GM12878 (cell line): ENCODE results near the gene AKT1. TPM values are rescaled to one million over a fixed set of nuclear protein-coding genes. Genes with fewer than 3 reads are reported as not detected.

Source experiments
- ATAC-seq: fragments of 200-7000 bp; cut with Tn5 transposase; 3 replicates; pipeline ENCODE4 v1.9.1; 2020; ENCODE audit warnings: mild to moderate bottlenecking, moderate library complexity
- BruUV-seq: library from RNA; stranded (reverse); fragments of 400-500 nt; replicated peaks from 2 replicates; lab custom pipeline; 2021; lab: Mats Ljungman, UMichigan
- CTCF ChIA-PET: fragments of 300-600 bp; sonication (Branson Sonifier 250); formaldehyde crosslinking; extraction: SDS; loops from one replicate; lab custom pipeline; 2021; ENCODE audit warnings: inconsistent platforms; lab: Yijun Ruan, JAX
- POLR2A ChIA-PET: fragments of 350-600 bp; formaldehyde crosslinking; extraction: SDS; loops from one replicate; lab custom pipeline; 2021; ENCODE audit warnings: inconsistent platforms; lab: Charles Lee
- RAD21 ChIA-PET: fragments of 300-600 bp; sonication (Branson Sonifier 250); formaldehyde crosslinking; loops from one replicate; lab custom pipeline; 2023; ENCODE audit warnings: antibody characterized with exemption; ENCODE audit not compliant: unreplicated experiment; lab: Charles Lee
- SMC1A ChIA-PET: fragments of 300-600 bp; sonication (Branson Sonifier 250); formaldehyde crosslinking; loops from one replicate; lab custom pipeline; 2023; ENCODE audit not compliant: unreplicated experiment, uncharacterized antibody; lab: Charles Lee
- DNase-seq: peaks from one replicate; pipeline ENCODE4 v3.0.0-alpha.2; 2011; ENCODE audit warnings: low read depth, low spot score
- FAIRE-seq: peaks from 3 replicates; lab custom pipeline; 2011; peaks lifted over from hg19 to GRCh38; lab: Jason Lieb, UNC
- H2AFZ ChIP-seq: 2 replicates; pipeline ENCODE4 v1.6.0; 2011; ENCODE audit warnings: low read depth, low read length, control low read depth; ENCODE audit not compliant: control insufficient read depth
- H3K27ac ChIP-seq: 2 replicates; pipeline ENCODE4 v1.5.1; 2011; ENCODE audit warnings: control low read depth; ENCODE audit not compliant: control insufficient read depth, insufficient read depth
- H3K27me3 ChIP-seq, 2 experiments: replicated peaks in 1 of 2; 2 replicates each; pipeline versions ENCODE4 v1.6.0 to v1.6.1; 2011; ENCODE audit warnings: low read length in 1 of 2; ENCODE audit not compliant: control insufficient read depth in 2 of 2, insufficient read depth in 2 of 2
- H3K36me3 ChIP-seq, 2 experiments: 2 replicates each; pipeline ENCODE4 v1.5.1; 2011; ENCODE audit warnings: low read length in 1 of 2; ENCODE audit not compliant: control insufficient read depth in 2 of 2, insufficient read depth in 2 of 2
- H3K4me1 ChIP-seq: 2 replicates; pipeline ENCODE4 v1.6.1; 2011; ENCODE audit warnings: mild to moderate bottlenecking, low read length, moderate library complexity, mixed read lengths; ENCODE audit not compliant: control insufficient read depth, insufficient read depth
- H3K4me2 ChIP-seq: 2 replicates; pipeline ENCODE4 v1.6.0; 2011; ENCODE audit warnings: control low read depth; ENCODE audit not compliant: control insufficient read depth, insufficient read depth
- H3K4me3 ChIP-seq: fragments of 200-600 bp; sonication (generic); 2 replicates; pipeline ENCODE4 v1.5.1; 2016
- H3K79me2 ChIP-seq: 2 replicates; pipeline ENCODE4 v1.6.0; 2011; ENCODE audit warnings: low read length; ENCODE audit not compliant: control insufficient read depth, insufficient read depth
- H3K9ac ChIP-seq: 2 replicates; pipeline ENCODE4 v1.8.0; 2011; ENCODE audit warnings: low read length, control low read depth, mixed read lengths; ENCODE audit not compliant: control insufficient read depth, insufficient read depth
- H3K9me3 ChIP-seq: replicated peaks from 3 replicates; pipeline ENCODE4 v1.5.1; 2011; ENCODE audit warnings: mild to moderate bottlenecking, low read length; ENCODE audit not compliant: control insufficient read depth, insufficient read depth
- H4K20me1 ChIP-seq: 2 replicates; pipeline ENCODE4 v1.6.0; 2011; ENCODE audit not compliant: control insufficient read depth, insufficient read depth
- BACH1 ChIP-seq: fragments of 450-650 bp; IDR thresholded peaks from 2 replicates; pipeline ENCODE4 v1.6.1; 2017; ENCODE audit warnings: mild to moderate bottlenecking, borderline replicate concordance
- DPF2 ChIP-seq: fragments of 450-650 bp; IDR thresholded peaks from 2 replicates; pipeline ENCODE4 v1.6.1; 2017; ENCODE audit warnings: mild to moderate bottlenecking
- IKZF1 ChIP-seq: fragments of 450-650 bp; conservative IDR thresholded peaks from 2 replicates; pipeline ENCODE4 v1.6.1; 2017; ENCODE audit warnings: antibody characterized with exemption, mild to moderate bottlenecking
- IKZF2 ChIP-seq, 2 experiments: fragments of 450-650 bp; IDR thresholded peaks; 2 replicates each; pipeline ENCODE4 v1.6.1; 2017; ENCODE audit warnings: mild to moderate bottlenecking in 2 of 2, moderate library complexity in 2 of 2
- MXI1 ChIP-seq: fragments of 150-350 bp; IDR thresholded peaks from 2 replicates; pipeline ENCODE4 v1.6.1; 2011; ENCODE audit warnings: low read depth, mild to moderate bottlenecking, inconsistent platforms, low read length, improper control_type of control experiment
- PAX5 ChIP-seq: IDR thresholded peaks from 2 replicates; pipeline ENCODE4 v1.6.1; 2011; ENCODE audit warnings: low read depth, low read length, borderline replicate concordance
- POU2F2 ChIP-seq: IDR thresholded peaks from 3 replicates; pipeline ENCODE4 v1.6.1; 2011; ENCODE audit warnings: low read depth, mild to moderate bottlenecking, low read length, borderline replicate concordance
- RELA ChIP-seq: fragments of 450-650 bp; IDR thresholded peaks from 2 replicates; pipeline ENCODE4 v1.8.0; 2014; ENCODE audit warnings: borderline replicate concordance; ENCODE audit not compliant: partially characterized antibody
- SIX5 ChIP-seq: IDR thresholded peaks from 2 replicates; pipeline ENCODE4 v1.6.1; 2011; ENCODE audit warnings: mild to moderate bottlenecking, low read depth, low read length, moderate library complexity; ENCODE audit not compliant: severe bottlenecking
- SMC3 ChIP-seq: IDR thresholded peaks from 2 replicates; pipeline ENCODE4 v1.6.1; 2011; ENCODE audit warnings: low read length, improper control_type of control experiment, borderline replicate concordance
- SPI1 ChIP-seq: IDR thresholded peaks from 2 replicates; pipeline ENCODE4 v1.6.1; 2011; ENCODE audit warnings: low read depth, mild to moderate bottlenecking, low read length, moderate library complexity, borderline replicate concordance; ENCODE audit not compliant: insufficient read depth
- SREBF2 ChIP-seq: IDR thresholded peaks from 2 replicates; pipeline ENCODE4 v1.6.1; 2012; ENCODE audit warnings: mild to moderate bottlenecking, low read length
- ZNF274 ChIP-seq: IDR thresholded peaks from one replicate; pipeline ENCODE4 v1.8.0; 2011; ENCODE audit not compliant: insufficient read length, insufficient read depth
- ZZZ3 ChIP-seq: IDR thresholded peaks from 2 replicates; pipeline ENCODE4 v1.6.1; 2011; ENCODE audit warnings: low read depth; ENCODE audit not compliant: control insufficient read depth, insufficient read length
- WGBS: methylation state at CpG from one replicate; pipeline ENCODE4 v1.1.6; 2016; ENCODE audit warnings: low lambda C conversion rate; ENCODE audit not compliant: insufficient replicate concordance, insufficient coverage; ENCODE audit errors: missing lambda C conversion rate; 5-methylcytosine and 5-hydroxymethylcytosine counted together
- in situ Hi-C: fragments of 300-500 bp; cut with MboI; formaldehyde crosslinking; loops from 9 replicates; pipeline ENCODE4 v1.14.3; 2018; ENCODE audit warnings: mixed read lengths
- intact Hi-C: fragments of 100-400 bp; cut with micrococcal nuclease; formaldehyde crosslinking; loops from one replicate; pipeline ENCODE4 v1.14.2; 2022; ENCODE audit not compliant: unreplicated experiment
- polyA plus RNA-seq, 11 experiments: library from polyadenylated mRNA; depleted of rRNA in 4 of 11; unstranded in 6 of 11; stranded (reverse) in 5 of 11; fragments of >200 nt; fragmentation: Nextera tagmentation in 4 of 11; fragmentation: Illumina TruSeq in 1 of 11; extraction: Ambion mirVana in 4 of 11; extraction: Trizol in 1 of 11; gene quantifications; 1 replicate in 1 of 11; 2 replicates in 10 of 11; pipeline versions ENCODE4 v1.2.1 to v1.2.3, GENCODE V29; 2011 to 2016; ENCODE audit warnings: inconsistent platforms in 2 of 11, missing spikeins in 2 of 11, low read depth in 1 of 11
- total RNA-seq, 4 experiments: library from RNA; depleted of rRNA in 3 of 4; stranded (reverse); fragments of >200 nt in 3 of 4; fragmentation: Illumina TruSeq in 1 of 4; extraction: Trizol in 1 of 4; gene quantifications; 2 replicates each; pipeline versions ENCODE4 v1.2.1 to v1.2.3, GENCODE V29; 2013 to 2021
- TF ChIP-seq, protein P1 (sequence below), 3 experiments: IDR thresholded peaks in 2 of 3; conservative IDR thresholded peaks in 1 of 3; 2 replicates each; pipeline ENCODE4 v1.5.1; 2011; ENCODE audit warnings: low read depth in 3 of 3, low read length in 3 of 3, mild to moderate bottlenecking in 3 of 3, control low read depth in 2 of 3, moderate library complexity in 2 of 3, inconsistent platforms in 1 of 3, mixed read lengths in 1 of 3; ENCODE audit not compliant: control insufficient read depth in 2 of 3, insufficient read depth in 1 of 3; ENCODE audit errors: extremely low read depth in 1 of 3

Gene AKT1
- total and polyA plus RNA-seq, 10 of the 15 experiments (the other 5 are each of a cell fraction or from before 2014, with no cell fraction given): 0.63 to 110 (median 58.9) TPM

DNA sequence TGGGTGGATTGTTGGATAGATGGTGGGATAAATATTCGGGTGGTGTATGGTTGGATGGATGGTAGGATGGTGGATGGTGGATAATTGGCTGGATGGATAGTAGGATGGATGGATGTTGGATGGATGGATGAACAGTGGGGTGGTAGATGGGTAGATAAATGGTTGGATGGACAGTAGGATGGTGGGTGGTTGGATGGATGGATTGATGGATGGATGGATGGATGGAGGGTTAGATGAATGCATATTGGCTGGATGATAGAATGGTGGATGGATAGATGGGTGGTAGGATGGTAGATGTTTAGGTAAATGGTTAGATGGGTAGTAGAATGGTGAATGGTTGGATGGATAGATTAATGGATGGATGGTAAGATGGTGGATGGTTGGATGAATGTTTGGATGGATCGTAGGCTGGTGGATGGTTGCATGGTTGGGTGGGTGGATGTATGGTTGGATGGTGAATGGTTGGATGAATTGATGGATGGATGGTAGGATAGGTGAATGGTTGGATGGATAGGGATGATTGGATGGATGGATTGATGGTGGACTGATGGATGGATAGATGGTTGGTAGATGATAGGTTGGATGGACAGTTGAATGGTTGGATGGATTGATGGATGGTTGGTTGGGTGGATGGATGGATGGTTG lies 28.9 kb upstream of the AKT1 start:
- no peak for ATAC-seq
- no TSS peak for BruUV-seq
- Histone ChIP-seq H3K9ac (no peak overlapping the region), H3K4me2 (no peak overlapping the region), H3K27ac (no peak overlapping the region), H3K9me3 (no peaks in the 10 kb centered on the region; the same call in 2 of the 3 replicates), H4K20me1 (no peaks in the 10 kb centered on the region), H2AFZ (no peak overlapping the region), H3K4me1 (peaks cover 5% of the 10 kb centered on the region; the same call in 1 of the 2 replicates), H3K79me2 (no peaks in the 10 kb centered on the region), H3K36me3 (no peaks in the 10 kb centered on the region)
- ChIA-PET RAD21 (no interaction called here), CTCF (no interaction called here), POLR2A (no interaction called here)
- FAIRE-seq: no peak
- in situ Hi-C loops: loop anchor here (5.0 kb wide), 1 partner anchor 57 kb away; no protein-coding TSS in a partner anchor
- no peak for DNase-seq
- no peak for TF ChIP-seq RELA
- no peak for TF ChIP-seq SMC3
- no peak for TF ChIP-seq SPI1
- no peak for TF ChIP-seq DPF2
- TF ChIP-seq, all 136 proteins: peak for 0
- intact Hi-C loops: no loop called here
- SMC1A ChIA-PET: interaction anchor here (2.0 kb wide), 1 partner anchor 59 kb away, joined by 4 read pairs; no protein-coding TSS in a partner anchor
- H3K4me3 ChIP-seq: no peak overlapping the region
- 85% methylated on average over 2 of the region's 2 CpGs for WGBS
- peaks cover 0 to 3% of the 10 kb centered on the region in 2 experiments; a peak in 1 of 4 replicates for H3K27me3 ChIP-seq

DNA sequence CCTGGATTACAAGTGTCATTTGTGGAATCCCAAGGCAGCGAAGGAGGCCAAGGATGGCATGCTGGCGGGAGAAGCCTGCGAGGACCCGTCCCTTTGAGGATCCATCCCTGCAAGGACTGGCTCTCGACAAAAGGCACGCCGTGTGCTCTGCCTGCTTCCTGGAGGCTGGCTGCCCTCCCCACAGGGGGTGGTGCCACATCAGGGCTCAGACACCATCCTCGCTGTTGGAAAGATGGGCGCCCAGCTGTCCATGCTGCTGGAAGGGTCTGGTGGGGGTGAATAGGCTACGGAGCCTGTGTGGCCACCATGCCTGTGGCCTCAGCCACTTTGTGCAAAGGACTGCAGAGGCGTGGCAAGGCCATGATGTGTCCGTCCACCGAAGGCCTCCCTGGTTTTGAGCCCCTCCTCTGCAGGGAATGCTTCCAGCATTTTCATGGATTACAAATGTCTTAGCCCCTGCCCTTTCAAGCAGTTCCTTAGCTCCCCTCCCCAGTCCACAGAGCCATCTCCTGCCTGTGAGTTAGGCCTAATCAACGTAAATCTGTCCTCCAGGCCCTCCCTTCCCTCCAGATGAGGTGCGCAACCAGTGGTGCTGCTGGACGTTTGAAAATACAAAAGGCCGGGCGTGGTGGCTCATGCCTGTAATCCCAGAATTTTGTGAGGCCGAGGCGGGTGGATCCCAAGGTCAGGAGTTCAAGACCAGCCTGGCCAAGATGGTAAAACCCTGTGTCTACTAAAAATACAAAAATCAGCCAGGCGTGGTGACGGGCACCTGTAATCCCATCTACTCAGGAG lies 27.5 kb upstream of the AKT1 start:
- H3K27ac ChIP-seq: no peak overlapping the region
- no peak overlapping the region for H3K4me2 ChIP-seq
- no peak overlapping the region for H2AFZ ChIP-seq
- peaks cover 5% of the 10 kb centered on the region; the same call in 1 of the 2 replicates for H3K4me1 ChIP-seq
- ChIA-PET POLR2A (no interaction called here), RAD21 (no interaction called here), CTCF (no interaction called here), SMC1A (no interaction called here)
- H4K20me1 ChIP-seq: no peaks in the 10 kb centered on the region
- no peaks in the 10 kb centered on the region for H3K79me2 ChIP-seq
- BruUV-seq: no TSS peak
- 75% methylated on average over 22 of the region's 22 CpGs for WGBS
- no peaks in the 10 kb centered on the region; the same call in 2 of the 3 replicates for H3K9me3 ChIP-seq
- FAIRE-seq (no peak), ATAC-seq (no peak), DNase-seq (no peak)
- no peak overlapping the region for H3K4me3 ChIP-seq
- no peak for TF ChIP-seq ZZZ3
- TF ChIP-seq SREBF2: no peak
- no peak for TF ChIP-seq PAX5
- no peak for TF ChIP-seq BACH1
- no peak for TF ChIP-seq ZNF274
- TF ChIP-seq, protein P1, sequence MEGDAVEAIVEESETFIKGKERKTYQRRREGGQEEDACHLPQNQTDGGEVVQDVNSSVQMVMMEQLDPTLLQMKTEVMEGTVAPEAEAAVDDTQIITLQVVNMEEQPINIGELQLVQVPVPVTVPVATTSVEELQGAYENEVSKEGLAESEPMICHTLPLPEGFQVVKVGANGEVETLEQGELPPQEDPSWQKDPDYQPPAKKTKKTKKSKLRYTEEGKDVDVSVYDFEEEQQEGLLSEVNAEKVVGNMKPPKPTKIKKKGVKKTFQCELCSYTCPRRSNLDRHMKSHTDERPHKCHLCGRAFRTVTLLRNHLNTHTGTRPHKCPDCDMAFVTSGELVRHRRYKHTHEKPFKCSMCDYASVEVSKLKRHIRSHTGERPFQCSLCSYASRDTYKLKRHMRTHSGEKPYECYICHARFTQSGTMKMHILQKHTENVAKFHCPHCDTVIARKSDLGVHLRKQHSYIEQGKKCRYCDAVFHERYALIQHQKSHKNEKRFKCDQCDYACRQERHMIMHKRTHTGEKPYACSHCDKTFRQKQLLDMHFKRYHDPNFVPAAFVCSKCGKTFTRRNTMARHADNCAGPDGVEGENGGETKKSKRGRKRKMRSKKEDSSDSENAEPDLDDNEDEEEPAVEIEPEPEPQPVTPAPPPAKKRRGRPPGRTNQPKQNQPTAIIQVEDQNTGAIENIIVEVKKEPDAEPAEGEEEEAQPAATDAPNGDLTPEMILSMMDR (IDR thresholded peaks at IDR 0.05 in 2 of 3, conservative IDR thresholded peaks at IDR 0.05 in 1 of 3; ENCODE audit: control insufficient read depth in 2 of 3, extremely low read depth in 1 of 3, insufficient read depth in 1 of 3, low read depth in 3 of 3, low read length in 3 of 3): no peak
- TF ChIP-seq POU2F2: no peak
- TF ChIP-seq SIX5: no peak
- TF ChIP-seq MXI1: no peak
- no peak for TF ChIP-seq IKZF1
- TF ChIP-seq IKZF2 (IDR thresholded peaks at IDR 0.05): no peak
- no peak overlapping the region for H3K9ac ChIP-seq
- in situ Hi-C loops (loop anchor here (5.0 kb wide), 1 partner anchor 56 kb away; no protein-coding TSS in a partner anchor), intact Hi-C loops (no loop called here)
- no peaks in the 10 kb centered on the region for H3K36me3 ChIP-seq
- peaks cover 0 to 3% of the 10 kb centered on the region in 2 experiments; a peak in 1 of 4 replicates for H3K27me3 ChIP-seq
